GM15510 (cell line): ENCODE results near the gene NLGN4Y.

ENCODE experiments used
- POLR2A ChIP-seq: IDR thresholded peaks from 3 replicates; pipeline ENCODE4 v1.6.1; 2011; ENCODE audit warnings: borderline replicate concordance; ENCODE audit not compliant: insufficient read length; ENCODE audit errors: extremely low read depth

The NLGN4Y gene

GRCh38 chrY:14618513-14618912 lies 94.2 kb downstream of the NLGN4Y start:
- no peak for TF ChIP-seq POLR2A

- TF ChIP-seq POLR2A: no peak
Measured at GRCh38 chrY:14628208-14628607, 103.9 kb downstream of the NLGN4Y start.

- TF ChIP-seq POLR2A: no peak
Measured at GRCh38 chrY:14631676-14632075, 107.3 kb downstream of the NLGN4Y start.

GRCh38 chrY:14633718-14634117 lies 109.4 kb downstream of the NLGN4Y start:
- no peak for TF ChIP-seq POLR2A

GRCh38 chrY:14634954-14635353 lies 110.6 kb downstream of the NLGN4Y start:
- TF ChIP-seq POLR2A: no peak

- no peak for TF ChIP-seq POLR2A
Measured at GRCh38 chrY:14637551-14637950, 113.2 kb downstream of the NLGN4Y start.

- no peak for TF ChIP-seq POLR2A
Measured at GRCh38 chrY:14641853-14642252, 117.5 kb downstream of the NLGN4Y start.

GRCh38 chrY:14644157-14644952 lies 120.0 kb downstream of the NLGN4Y start:
- no peak for TF ChIP-seq POLR2A

- no peak for TF ChIP-seq POLR2A
Measured at GRCh38 chrY:14679181-14679580, 154.9 kb downstream of the NLGN4Y start.

- no peak for TF ChIP-seq POLR2A
Measured at GRCh38 chrY:14694543-14694942, 170.2 kb downstream of the NLGN4Y start.

- no peak for TF ChIP-seq POLR2A
Measured at GRCh38 chrY:14708158-14708557, 183.8 kb downstream of the NLGN4Y start.

GRCh38 chrY:14741596-14741995 lies 217.3 kb downstream of the NLGN4Y start:
- TF ChIP-seq POLR2A: no peak

- TF ChIP-seq POLR2A: no peak
Measured at GRCh38 chrY:14748329-14748728, 224.0 kb downstream of the NLGN4Y start.

GRCh38 chrY:14755571-14755970 lies 231.2 kb downstream of the NLGN4Y start:
- no peak for TF ChIP-seq POLR2A

- no peak for TF ChIP-seq POLR2A
Measured at GRCh38 chrY:14762903-14763302, 238.6 kb downstream of the NLGN4Y start.

- no peak for TF ChIP-seq POLR2A
Measured at GRCh38 chrY:14763600-14763999, 239.3 kb downstream of the NLGN4Y start.

- TF ChIP-seq POLR2A: no peak
Measured at GRCh38 chrY:14778208-14778607, 253.9 kb downstream of the NLGN4Y start.

GRCh38 chrY:14793104-14793503 lies 268.8 kb downstream of the NLGN4Y start:
- TF ChIP-seq POLR2A: no peak

- TF ChIP-seq POLR2A: no peak
Measured at GRCh38 chrY:14793674-14794073, 269.3 kb downstream of the NLGN4Y start.
